ENCODE data around the gene OR5W2.

- no peak for TF ChIP-seq CTCF (IDR thresholded peaks at IDR 0.05; ENCODE audit: poor library complexity)
- TF ChIP-seq EZH2 (IDR thresholded peaks at IDR 0.05; ENCODE audit: borderline replicate concordance): no peak
- TF ChIP-seq EZH2phosphoT487 (IDR thresholded peaks at IDR 0.05; ENCODE audit: low read depth, severe bottlenecking, unreplicated experiment): no peak
Observed at GRCh38 chr11:55920537-55920936, 6.2 kb upstream of the OR5W2 start.
